ENCODE measurements around the gene PIP4K2B.

The PIP4K2B gene

GRCh38 chr17:38777641-38778250 lies 21.6 kb downstream of the PIP4K2B start:
- DNase-seq = no peak

DNA sequence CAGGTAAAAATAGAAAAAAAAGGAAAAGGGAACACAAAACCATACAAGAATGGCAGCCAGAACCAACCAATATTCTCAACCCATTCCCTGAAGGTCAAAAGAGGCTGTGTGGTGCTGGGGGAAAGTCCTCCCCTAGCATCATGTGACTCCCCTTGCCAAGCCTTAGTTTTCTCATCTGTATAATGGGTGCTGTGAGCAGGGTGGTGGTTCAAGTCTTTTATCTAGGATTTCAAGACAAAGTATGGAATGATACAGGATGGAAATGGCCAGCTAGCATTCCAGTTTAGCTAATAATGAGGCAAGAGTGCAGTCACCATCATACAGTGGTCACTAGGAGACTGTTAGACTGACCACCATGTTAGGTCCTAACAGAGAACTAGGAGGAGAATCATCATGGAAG lies 26.1 kb downstream of the PIP4K2B start:
- DNase-seq = no peak

- no peak for DNase-seq
These were observed 30.9 kb downstream of the PIP4K2B start for GRCh38 chr17:38768417-38768816.

DNA sequence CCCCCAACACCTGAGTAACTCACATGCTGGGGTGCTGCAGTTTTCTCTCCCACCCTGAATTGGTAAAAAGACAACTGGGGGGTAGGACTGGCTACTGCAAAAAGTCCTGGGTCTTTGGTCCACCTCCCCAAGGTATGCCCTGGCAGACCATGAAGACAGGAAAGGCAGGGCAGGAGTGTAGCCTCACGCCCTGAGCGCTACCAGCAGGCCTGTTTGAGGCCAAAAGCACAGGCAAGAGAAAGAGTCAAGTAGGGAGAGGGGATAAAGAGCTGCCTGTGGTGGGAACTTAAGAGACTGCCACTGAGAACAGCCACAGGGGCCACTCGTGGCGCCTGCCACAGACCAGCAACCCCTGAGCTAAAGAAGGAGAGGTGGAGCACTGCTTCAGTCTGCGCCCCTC lies 33.0 kb downstream of the PIP4K2B start:
- no peak for DNase-seq

DNA sequence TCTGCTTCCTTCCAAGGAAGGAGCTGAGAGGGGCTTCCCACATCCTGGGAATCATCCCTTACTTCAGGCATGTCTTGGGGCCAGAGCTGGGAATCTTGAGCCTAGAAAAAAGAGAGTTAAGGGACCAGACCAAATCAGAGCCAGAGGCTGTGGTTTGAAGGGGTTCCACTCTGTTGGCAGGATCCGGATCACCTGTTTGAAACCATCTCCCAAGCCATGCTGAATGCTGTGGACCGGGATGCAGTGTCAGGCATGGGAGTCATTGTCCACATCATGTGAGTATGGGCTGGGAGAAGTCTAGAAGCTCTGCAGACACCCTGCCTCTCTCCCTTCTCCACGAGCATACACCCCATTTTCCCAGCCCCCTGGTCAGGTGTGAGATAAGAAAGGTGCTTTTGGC lies 37.1 kb downstream of the PIP4K2B start:
- DNase-seq = no peak

GRCh38 chr17:38761612-38762011 lies 37.7 kb downstream of the PIP4K2B start:
- no peak for DNase-seq

GRCh38 chr17:38753071-38753506 lies 46.3 kb downstream of the PIP4K2B start:
- DNase-seq = no peak

- peak; percentile 99 for DNase-seq
These were observed 46.9 kb downstream of the PIP4K2B start, which contains the start of gene PSMB3 for GRCh38 chr17:38752308-38753070. PSMB3 (plus strand) TSS chr17:38752741; CDS start chr17:38752827, 86 bp downstream.

- DNase-seq = peak; percentile 90
These were observed 47.5 kb downstream of the PIP4K2B start for GRCh38 chr17:38751808-38752307.

- DNase-seq = peak; percentile 64
These were observed 48.1 kb downstream of the PIP4K2B start for GRCh38 chr17:38751144-38751807.

GRCh38 chr17:38750312-38751121 lies 48.8 kb downstream of the PIP4K2B start:
- DNase-seq = peak; percentile 71

DNA sequence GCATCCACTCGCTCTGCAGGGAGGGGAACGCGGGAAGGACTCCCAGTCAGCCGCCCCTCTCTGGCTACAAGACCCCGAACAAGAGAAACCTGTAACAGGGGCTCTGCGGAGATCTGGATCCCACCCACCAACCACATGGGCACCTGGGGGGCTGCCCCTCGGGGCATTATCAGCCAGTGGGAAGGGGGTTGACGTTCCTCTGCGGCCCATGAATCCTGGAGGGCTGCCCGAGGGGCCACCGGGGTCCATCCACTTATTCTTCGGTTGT lies 49.4 kb downstream of the PIP4K2B start:
- no peak for DNase-seq

DNA sequence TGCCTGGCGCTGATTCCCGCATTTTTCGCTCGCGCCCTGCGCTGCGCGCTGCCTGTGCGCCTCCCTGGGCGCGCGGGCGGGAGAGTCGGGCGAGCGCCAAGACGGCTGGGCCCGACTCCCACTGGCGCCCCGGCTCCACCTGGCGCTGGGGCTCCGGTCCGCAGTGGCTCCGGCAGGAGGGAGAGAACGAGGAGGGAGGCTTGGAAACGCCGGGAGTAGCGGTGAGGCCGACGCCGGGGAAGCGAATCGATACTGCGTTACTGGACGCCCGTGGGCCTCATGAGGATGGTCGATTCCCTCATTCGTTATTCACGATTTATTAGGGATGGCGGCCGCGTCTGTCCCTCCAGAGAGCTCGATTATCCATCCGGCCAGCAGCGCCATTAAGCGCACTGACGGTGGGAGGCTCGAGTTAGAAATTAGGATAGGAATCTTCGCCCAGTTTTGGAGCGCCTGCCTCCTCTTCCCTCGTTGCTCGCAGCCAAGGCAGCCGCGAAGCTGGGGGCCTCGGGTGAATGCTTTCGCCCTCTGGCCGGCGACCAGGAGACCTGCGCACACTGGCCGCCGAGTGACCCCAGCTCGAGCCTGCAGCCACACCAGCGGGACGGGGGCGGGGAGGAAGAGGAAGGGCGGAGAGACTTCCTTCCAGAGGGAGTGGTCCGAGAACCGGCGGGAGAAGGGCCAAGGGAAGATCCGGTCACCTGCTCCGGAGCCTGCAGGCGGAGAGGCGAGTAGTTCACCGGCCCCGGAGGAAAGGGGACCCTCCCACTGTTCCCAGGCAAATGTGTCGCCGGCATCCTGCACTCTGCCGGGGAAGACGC lies 49.9 kb downstream of the PIP4K2B start:
- peak; percentile 67 for DNase-seq

GRCh38 chr17:38748892-38749222 lies 50.5 kb downstream of the PIP4K2B start:
- DNase-seq = peak; percentile 54

DNA sequence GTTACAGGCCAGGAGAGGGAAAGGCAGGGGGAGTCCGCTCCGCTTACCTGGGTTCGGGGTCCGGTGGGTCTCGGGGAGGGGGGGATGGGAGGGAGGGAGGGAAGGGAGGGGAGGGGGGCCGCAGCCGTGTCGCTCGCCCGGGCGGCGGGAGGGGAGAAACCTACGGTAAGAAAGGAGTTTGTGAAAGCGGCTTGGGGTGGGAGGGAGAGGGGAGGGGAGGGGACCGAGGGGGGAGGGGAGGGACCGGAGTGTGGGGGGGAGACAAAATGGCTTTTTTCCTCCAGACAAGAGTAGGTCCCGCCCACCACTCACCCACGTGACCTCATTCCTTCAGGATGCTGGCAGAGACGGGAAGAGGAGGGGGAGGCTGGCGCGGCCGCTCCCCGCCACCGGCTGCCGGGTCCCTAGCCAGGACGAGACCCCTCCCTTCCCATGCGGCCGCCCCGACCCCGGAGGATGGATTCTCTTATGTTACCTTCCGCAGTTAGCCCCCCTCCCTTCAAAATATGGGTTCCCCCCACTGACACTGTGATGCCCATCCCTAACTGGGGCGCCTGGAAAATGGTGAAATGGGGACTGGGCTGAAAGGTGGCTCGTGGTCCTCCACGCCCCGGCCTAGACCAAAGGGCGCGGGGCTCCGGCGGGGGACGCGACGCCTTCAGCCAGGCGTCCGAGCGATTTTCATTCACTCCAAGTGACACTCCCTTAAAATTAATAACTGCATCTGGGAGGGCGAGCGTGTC lies 51.0 kb downstream of the PIP4K2B start, which contains the start of gene PCGF2:
Gene PCGF2, minus strand, starts transcription at position 188 of the 743 bp plus-strand sequence. CDS start 7,934 bp downstream, outside the sequence.
- DNase-seq = peak; percentile 96

GRCh38 chr17:38747463-38748148 lies 51.8 kb downstream of the PIP4K2B start:
- DNase-seq = peak; percentile 57

GRCh38 chr17:38746849-38747462 lies 52.4 kb downstream of the PIP4K2B start:
- DNase-seq = no peak

DNA sequence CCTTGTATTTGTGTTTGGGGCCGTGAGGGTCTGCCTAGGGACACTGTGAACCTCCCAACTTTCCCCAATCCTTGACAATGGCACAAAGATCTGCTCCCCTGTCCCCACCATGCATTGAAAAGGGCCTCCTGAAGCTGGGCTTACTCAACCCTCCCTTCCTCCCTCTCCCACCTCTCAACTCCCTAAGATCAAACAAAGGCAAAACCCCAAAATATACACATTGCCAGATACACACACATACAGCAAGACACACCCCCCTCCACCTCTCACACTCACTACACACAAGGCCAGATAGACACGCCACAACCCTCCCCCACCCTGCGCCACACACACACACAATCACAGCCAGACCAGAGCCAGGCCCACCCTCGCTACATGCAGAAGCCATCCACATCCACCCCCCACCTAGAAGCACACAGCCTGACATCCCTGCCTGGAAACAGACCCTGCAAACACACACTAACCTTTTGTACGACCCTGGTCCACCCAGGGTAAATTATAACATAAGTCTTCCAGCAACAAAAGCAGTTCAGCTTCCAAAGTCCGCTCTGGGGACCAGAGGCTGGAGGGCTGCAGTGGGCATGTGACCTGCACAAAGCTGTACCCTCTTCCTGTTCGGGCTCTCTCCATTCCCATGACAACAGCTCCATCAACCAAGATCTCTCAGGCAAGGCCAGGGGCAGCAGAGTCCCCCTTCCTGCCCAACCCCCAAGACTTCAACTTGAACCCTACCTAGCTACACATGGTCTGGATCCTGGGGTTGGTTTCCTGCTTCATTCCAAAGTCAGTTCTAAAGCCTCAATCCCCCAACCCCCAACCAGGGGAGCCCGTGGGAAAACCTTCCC lies 53.1 kb downstream of the PIP4K2B start:
- no peak for DNase-seq

GRCh38 chr17:38745545-38745944 lies 53.8 kb downstream of the PIP4K2B start:
- DNase-seq = peak; percentile 93

Data from NCI-H345 (cell line).